Endothelial cell of umbilical vein (primary cell): ENCODE results near the gene JPT2.

Source experiments
- EZH2 ChIP-seq: IDR thresholded peaks from 2 replicates; pipeline ENCODE4 v1.6.1; 2012; ENCODE audit warnings: borderline replicate concordance, low read depth, mild to moderate bottlenecking, moderate library complexity, low read length, inconsistent platforms; ENCODE audit not compliant: severe bottlenecking
- TF ChIP-seq, protein P1 (sequence below), 2 donors: IDR thresholded peaks; 1 replicate in 1 of 2; 2 replicates in 1 of 2; pipeline ENCODE4 v1.5.1; 2011; ENCODE audit warnings: low read length in 2 of 2, mild to moderate bottlenecking in 2 of 2, moderate library complexity in 2 of 2, control low read depth in 1 of 2, inconsistent platforms in 1 of 2, low read depth in 1 of 2; ENCODE audit not compliant: insufficient read depth in 1 of 2; ENCODE audit errors: extremely low read depth in 1 of 2

DNA sequence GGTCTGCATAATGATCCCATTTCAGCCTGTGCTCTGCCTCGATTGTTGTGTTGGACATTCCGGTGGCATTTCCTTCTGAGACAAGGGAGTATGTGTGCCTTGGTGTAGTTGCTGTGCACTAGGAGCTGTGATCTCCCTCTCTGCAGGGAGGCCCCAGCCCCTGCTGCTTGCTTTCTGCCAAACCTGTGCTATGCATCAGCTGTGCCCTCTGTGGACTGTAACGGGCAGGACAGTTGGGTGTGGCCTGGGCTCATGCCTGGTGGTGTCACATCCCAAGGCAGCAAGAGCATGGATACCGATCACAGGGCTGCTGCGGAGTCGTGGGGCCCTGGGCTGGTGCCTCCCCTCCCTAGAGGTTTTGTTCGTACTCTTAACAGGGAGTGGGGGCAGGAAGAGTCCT is 3.8 kb upstream of the JPT2 start:
- TF ChIP-seq, protein P1, sequence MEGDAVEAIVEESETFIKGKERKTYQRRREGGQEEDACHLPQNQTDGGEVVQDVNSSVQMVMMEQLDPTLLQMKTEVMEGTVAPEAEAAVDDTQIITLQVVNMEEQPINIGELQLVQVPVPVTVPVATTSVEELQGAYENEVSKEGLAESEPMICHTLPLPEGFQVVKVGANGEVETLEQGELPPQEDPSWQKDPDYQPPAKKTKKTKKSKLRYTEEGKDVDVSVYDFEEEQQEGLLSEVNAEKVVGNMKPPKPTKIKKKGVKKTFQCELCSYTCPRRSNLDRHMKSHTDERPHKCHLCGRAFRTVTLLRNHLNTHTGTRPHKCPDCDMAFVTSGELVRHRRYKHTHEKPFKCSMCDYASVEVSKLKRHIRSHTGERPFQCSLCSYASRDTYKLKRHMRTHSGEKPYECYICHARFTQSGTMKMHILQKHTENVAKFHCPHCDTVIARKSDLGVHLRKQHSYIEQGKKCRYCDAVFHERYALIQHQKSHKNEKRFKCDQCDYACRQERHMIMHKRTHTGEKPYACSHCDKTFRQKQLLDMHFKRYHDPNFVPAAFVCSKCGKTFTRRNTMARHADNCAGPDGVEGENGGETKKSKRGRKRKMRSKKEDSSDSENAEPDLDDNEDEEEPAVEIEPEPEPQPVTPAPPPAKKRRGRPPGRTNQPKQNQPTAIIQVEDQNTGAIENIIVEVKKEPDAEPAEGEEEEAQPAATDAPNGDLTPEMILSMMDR (IDR thresholded peaks at IDR 0.05; ENCODE audit: extremely low read depth in 1 of 2, insufficient read depth in 1 of 2, low read depth in 1 of 2, low read length in 2 of 2) = no peak
- no peak for TF ChIP-seq EZH2
